K562 (cell line): ENCODE measurements around the gene RALA. TPM values are rescaled to one million over a fixed set of nuclear protein-coding genes. Genes with fewer than 3 reads are reported as not detected.

Experiments
- BHLHE40 ChIP-seq: IDR thresholded peaks from 2 replicates; pipeline ENCODE4 v1.6.1; 2011; ENCODE audit warnings: low read length, improper control_type of control experiment
- KLF1 ChIP-seq: fragments of 450-650 bp; IDR thresholded peaks from 2 replicates; pipeline ENCODE4 v1.6.1; 2016; ENCODE audit warnings: missing genetic modification characterization, missing compliant biosample characterization
- MYNN ChIP-seq, 2 experiments: sonication (generic); formaldehyde crosslinking in 1 of 2; IDR thresholded peaks; 2 replicates each; pipeline versions ENCODE4 v1.5.0 to v1.6.1; 2016 to 2020; ENCODE audit warnings: antibody characterized with exemption in 1 of 2, missing genetic modification reagents in 1 of 2
- NFRKB ChIP-seq: fragments of 450-650 bp; IDR thresholded peaks from 2 replicates; pipeline ENCODE4 v1.6.1; 2016; ENCODE audit warnings: low read depth
- ZC3H11A ChIP-seq: IDR thresholded peaks from 2 replicates; pipeline ENCODE4 v1.6.1; 2012; ENCODE audit warnings: low read depth, low read length, improper control_type of control experiment
- ZC3H8 ChIP-seq: fragments of 450-650 bp; IDR thresholded peaks from 2 replicates; pipeline ENCODE4 v1.6.1; 2017
- ZFPM2 ChIP-seq: fragments of 250-450 bp; sonication (Bioruptor Pico); IDR thresholded peaks from 2 replicates; pipeline ENCODE4 v1.5.1; 2022; ENCODE audit warnings: mild to moderate bottlenecking
- ZNF24 ChIP-seq: fragments of 450-650 bp; IDR thresholded peaks from 2 replicates; pipeline ENCODE4 v1.6.1; 2016
- ZNF408 ChIP-seq: fragments of 250-450 bp; sonication (Bioruptor Pico); IDR thresholded peaks from 2 replicates; pipeline ENCODE4 v1.4.0; 2020; ENCODE audit warnings: low read depth, mild to moderate bottlenecking, moderate library complexity
- ZNF561 ChIP-seq: fragments of 450-650 bp; formaldehyde crosslinking; conservative IDR thresholded peaks from 2 replicates; pipeline ENCODE4 v1.4.0; 2020; ENCODE audit warnings: mild to moderate bottlenecking, moderate library complexity
- ZNF830 ChIP-seq: fragments of 250-450 bp; sonication (Bioruptor Pico); IDR thresholded peaks from 2 replicates; pipeline ENCODE4 v1.5.0; 2021; ENCODE audit warnings: mild to moderate bottlenecking
- polyA plus RNA-seq, 8 experiments: library from polyadenylated mRNA; depleted of rRNA in 4 of 8; stranded (reverse) in 5 of 8; unstranded in 3 of 8; fragments of >200 nt; fragmentation: Nextera tagmentation in 2 of 8; fragmentation: Illumina TruSeq in 1 of 8; extraction: Ambion mirVana in 2 of 8; extraction: Trizol in 1 of 8; gene quantifications; 2 replicates each; pipeline versions ENCODE4 v1.2.1 to v1.2.3, GENCODE V29; 2011 to 2014; ENCODE audit warnings: inconsistent platforms in 1 of 8, missing spikeins in 1 of 8
- total RNA-seq, 7 experiments: library from RNA; depleted of rRNA in 6 of 7; stranded (reverse); fragments of >200 nt in 6 of 7; fragmentation: Illumina TruSeq in 2 of 7; extraction: Trizol in 2 of 7; gene quantifications; 2 replicates each; pipeline versions ENCODE4 v1.2.1 to v1.2.3, GENCODE V29; 2011 to 2021; ENCODE audit warnings: low replicate concordance in 1 of 7
- TF ChIP-seq, protein P1 (sequence below): fragments of 450-650 bp; formaldehyde crosslinking; IDR thresholded peaks from 2 replicates; pipeline ENCODE4 v1.4.0; 2020; ENCODE audit warnings: mild to moderate bottlenecking
- TF ChIP-seq, protein P2 (sequence below): IDR thresholded peaks from 3 replicates; pipeline ENCODE4 v1.6.1; 2011; ENCODE audit warnings: borderline replicate concordance, mild to moderate bottlenecking; ENCODE audit not compliant: insufficient read length, insufficient read depth
- TF ChIP-seq, protein P3 (sequence below): IDR thresholded peaks from 2 replicates; pipeline ENCODE4 v1.6.1; 2014; ENCODE audit warnings: antibody characterized with exemption
- TF ChIP-seq, protein P4 (sequence below): fragments of 250-450 bp; sonication (Bioruptor Pico); IDR thresholded peaks from 2 replicates; pipeline ENCODE4 v1.5.0; 2022; ENCODE audit warnings: mild to moderate bottlenecking
- TF ChIP-seq, protein P5 (sequence below), 3 experiments: IDR thresholded peaks in 2 of 3; conservative IDR thresholded peaks in 1 of 3; 2 replicates each; pipeline ENCODE4 v1.5.1; 2011 to 2012; ENCODE audit warnings: low read length in 3 of 3, mild to moderate bottlenecking in 3 of 3, control low read depth in 2 of 3, improper control_type of control experiment in 1 of 3, inconsistent platforms in 1 of 3, low read depth in 1 of 3, mixed read lengths in 1 of 3, moderate library complexity in 1 of 3; ENCODE audit not compliant: insufficient read depth in 2 of 3
- TF ChIP-seq, protein P6 (sequence below): IDR thresholded peaks from 2 replicates; pipeline ENCODE4 v1.6.1; 2011; ENCODE audit not compliant: insufficient read length; ENCODE audit errors: extremely low read depth

RALA gene
- total and polyA plus RNA-seq, 9 of the 15 experiments (the other 6 are each of a cell fraction or from before 2014, with no cell fraction given) = 7.2 to 28.0 (median 25.7) TPM

DNA sequence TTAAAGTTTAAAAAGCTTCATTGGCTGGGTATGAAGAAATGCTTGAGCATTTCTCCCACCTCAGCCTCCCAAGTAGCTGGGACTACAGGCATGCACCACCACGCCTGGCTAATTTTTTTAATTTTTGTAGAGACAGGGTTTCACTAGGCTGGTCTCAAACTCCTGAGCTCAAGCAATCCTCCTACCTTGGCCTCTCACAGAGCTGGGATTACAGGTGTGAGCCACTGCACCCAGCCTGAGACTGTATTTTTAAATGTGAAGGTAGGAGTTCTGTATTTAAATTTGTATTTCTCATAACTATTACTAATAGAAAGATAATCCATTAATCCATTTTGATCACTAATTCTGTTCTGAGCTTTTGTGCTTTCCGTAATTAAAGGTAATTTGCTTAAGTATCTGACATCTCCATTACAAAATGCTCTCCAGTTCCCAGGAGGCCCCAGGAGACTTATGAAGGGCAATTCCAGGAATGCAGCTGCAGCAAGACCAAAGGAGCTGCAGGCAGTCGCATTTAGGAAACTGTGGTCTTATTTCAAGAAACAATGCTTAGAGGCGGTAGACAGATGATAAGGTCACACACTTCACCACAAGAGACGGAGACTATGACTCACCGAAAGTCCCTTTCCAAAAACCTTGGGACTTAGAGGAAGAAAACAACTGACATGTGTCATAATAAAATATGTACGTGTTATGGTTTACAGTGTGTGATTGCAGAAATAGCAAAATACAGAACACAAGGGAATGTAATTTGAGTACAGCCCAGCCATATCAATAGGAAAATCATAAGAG lies 33.9 kb upstream of the RALA start (continued):
- TF ChIP-seq ZNF561 (CRISPR knock-in tag) = no peak
- TF ChIP-seq ZNF24 = no peak
- TF ChIP-seq, protein P1, sequence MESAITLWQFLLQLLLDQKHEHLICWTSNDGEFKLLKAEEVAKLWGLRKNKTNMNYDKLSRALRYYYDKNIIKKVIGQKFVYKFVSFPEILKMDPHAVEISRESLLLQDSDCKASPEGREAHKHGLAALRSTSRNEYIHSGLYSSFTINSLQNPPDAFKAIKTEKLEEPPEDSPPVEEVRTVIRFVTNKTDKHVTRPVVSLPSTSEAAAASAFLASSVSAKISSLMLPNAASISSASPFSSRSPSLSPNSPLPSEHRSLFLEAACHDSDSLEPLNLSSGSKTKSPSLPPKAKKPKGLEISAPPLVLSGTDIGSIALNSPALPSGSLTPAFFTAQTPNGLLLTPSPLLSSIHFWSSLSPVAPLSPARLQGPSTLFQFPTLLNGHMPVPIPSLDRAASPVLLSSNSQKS (CRISPR knock-in tag) = no peak
- no peak for TF ChIP-seq NFRKB
- TF ChIP-seq, protein P2, sequence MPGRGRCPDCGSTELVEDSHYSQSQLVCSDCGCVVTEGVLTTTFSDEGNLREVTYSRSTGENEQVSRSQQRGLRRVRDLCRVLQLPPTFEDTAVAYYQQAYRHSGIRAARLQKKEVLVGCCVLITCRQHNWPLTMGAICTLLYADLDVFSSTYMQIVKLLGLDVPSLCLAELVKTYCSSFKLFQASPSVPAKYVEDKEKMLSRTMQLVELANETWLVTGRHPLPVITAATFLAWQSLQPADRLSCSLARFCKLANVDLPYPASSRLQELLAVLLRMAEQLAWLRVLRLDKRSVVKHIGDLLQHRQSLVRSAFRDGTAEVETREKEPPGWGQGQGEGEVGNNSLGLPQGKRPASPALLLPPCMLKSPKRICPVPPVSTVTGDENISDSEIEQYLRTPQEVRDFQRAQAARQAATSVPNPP = no peak
- TF ChIP-seq ZNF830 (CRISPR knock-in tag) = no peak
- TF ChIP-seq ZC3H11A = no peak
- TF ChIP-seq MYNN (IDR thresholded peaks at IDR 0.05) = no peak
- no peak for TF ChIP-seq MYNN (CRISPR knock-in tag; IDR thresholded peaks at IDR 0.05)
- no peak for TF ChIP-seq ZNF408 (CRISPR knock-in tag)
- no peak for TF ChIP-seq ZFPM2 (CRISPR knock-in tag)
- TF ChIP-seq ZC3H8 = no peak
- TF ChIP-seq BHLHE40 = peak; percentile 51; the same call in 1 of the 2 replicates
- TF ChIP-seq, protein P3, sequence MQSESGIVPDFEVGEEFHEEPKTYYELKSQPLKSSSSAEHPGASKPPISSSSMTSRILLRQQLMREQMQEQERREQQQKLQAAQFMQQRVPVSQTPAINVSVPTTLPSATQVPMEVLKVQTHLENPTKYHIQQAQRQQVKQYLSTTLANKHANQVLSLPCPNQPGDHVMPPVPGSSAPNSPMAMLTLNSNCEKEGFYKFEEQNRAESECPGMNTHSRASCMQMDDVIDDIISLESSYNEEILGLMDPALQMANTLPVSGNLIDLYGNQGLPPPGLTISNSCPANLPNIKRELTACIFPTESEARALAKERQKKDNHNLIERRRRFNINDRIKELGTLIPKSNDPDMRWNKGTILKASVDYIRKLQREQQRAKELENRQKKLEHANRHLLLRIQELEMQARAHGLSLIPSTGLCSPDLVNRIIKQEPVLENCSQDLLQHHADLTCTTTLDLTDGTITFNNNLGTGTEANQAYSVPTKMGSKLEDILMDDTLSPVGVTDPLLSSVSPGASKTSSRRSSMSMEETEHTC = 0 out of 2 replicates have a peak, but pooled peaks have one; percentile 58
- TF ChIP-seq KLF1 (tag) = no peak
- TF ChIP-seq, protein P4, sequence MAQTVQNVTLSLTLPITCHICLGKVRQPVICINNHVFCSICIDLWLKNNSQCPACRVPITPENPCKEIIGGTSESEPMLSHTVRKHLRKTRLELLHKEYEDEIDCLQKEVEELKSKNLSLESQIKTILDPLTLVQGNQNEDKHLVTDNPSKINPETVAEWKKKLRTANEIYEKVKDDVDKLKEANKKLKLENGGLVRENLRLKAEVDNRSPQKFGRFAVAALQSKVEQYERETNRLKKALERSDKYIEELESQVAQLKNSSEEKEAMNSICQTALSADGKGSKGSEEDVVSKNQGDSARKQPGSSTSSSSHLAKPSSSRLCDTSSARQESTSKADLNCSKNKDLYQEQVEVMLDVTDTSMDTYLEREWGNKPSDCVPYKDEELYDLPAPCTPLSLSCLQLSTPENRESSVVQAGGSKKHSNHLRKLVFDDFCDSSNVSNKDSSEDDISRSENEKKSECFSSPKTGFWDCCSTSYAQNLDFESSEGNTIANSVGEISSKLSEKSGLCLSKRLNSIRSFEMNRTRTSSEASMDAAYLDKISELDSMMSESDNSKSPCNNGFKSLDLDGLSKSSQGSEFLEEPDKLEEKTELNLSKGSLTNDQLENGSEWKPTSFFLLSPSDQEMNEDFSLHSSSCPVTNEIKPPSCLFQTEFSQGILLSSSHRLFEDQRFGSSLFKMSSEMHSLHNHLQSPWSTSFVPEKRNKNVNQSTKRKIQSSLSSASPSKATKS = no peak
- TF ChIP-seq, protein P5, sequence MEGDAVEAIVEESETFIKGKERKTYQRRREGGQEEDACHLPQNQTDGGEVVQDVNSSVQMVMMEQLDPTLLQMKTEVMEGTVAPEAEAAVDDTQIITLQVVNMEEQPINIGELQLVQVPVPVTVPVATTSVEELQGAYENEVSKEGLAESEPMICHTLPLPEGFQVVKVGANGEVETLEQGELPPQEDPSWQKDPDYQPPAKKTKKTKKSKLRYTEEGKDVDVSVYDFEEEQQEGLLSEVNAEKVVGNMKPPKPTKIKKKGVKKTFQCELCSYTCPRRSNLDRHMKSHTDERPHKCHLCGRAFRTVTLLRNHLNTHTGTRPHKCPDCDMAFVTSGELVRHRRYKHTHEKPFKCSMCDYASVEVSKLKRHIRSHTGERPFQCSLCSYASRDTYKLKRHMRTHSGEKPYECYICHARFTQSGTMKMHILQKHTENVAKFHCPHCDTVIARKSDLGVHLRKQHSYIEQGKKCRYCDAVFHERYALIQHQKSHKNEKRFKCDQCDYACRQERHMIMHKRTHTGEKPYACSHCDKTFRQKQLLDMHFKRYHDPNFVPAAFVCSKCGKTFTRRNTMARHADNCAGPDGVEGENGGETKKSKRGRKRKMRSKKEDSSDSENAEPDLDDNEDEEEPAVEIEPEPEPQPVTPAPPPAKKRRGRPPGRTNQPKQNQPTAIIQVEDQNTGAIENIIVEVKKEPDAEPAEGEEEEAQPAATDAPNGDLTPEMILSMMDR (IDR thresholded peaks at IDR 0.05 in 2 of 3, conservative IDR thresholded peaks at IDR 0.05 in 1 of 3; ENCODE audit: insufficient read depth in 2 of 3, low read depth in 1 of 3, low read length in 3 of 3) = peak in 1 of 3 experiments; percentile 8; a peak in 1 of 6 replicates
- TF ChIP-seq, protein P6, sequence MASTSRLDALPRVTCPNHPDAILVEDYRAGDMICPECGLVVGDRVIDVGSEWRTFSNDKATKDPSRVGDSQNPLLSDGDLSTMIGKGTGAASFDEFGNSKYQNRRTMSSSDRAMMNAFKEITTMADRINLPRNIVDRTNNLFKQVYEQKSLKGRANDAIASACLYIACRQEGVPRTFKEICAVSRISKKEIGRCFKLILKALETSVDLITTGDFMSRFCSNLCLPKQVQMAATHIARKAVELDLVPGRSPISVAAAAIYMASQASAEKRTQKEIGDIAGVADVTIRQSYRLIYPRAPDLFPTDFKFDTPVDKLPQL = no peak
